Panc1 (cell line): Measurements from ENCODE around the gene DVL2. TPM values are rescaled to one million over a fixed set of nuclear protein-coding genes. Genes with fewer than 3 reads are reported as not detected.
A peak's percentile ranks its signal among the peaks of the same experiment; 100 is the strongest.

Experiments used
- ATAC-seq: fragments of 200-7000 bp; cut with Tn5 transposase; 2 replicates; pipeline ENCODE4 v1.9.1; 2020; ENCODE audit warnings: mild to moderate bottlenecking, moderate library complexity
- BruUV-seq: library from RNA; stranded (reverse); fragments of 400-500 nt; replicated peaks from 2 replicates; lab custom pipeline; 2021; lab: Mats Ljungman, UMichigan
- CTCF ChIA-PET: fragments of 300-600 bp; sonication (Branson Sonifier 250); formaldehyde crosslinking; loops from one replicate; lab custom pipeline; 2022; ENCODE audit warnings: antibody characterized with exemption; lab: Charles Lee
- POLR2A ChIA-PET: fragments of 300-600 bp; sonication (Branson Sonifier 250); formaldehyde crosslinking; loops from one replicate; lab custom pipeline; 2022; ENCODE audit warnings: antibody characterized with exemption; lab: Charles Lee
- DNase-seq: peaks from one replicate; pipeline ENCODE4 v3.0.0-alpha.2; 2010; ENCODE audit warnings: low read depth, low spot score
- H3K27ac ChIP-seq: 2 replicates; pipeline ENCODE4 v1.5.1; 2011; ENCODE audit warnings: mild to moderate bottlenecking, low read length, inconsistent platforms
- H3K27me3 ChIP-seq: fragments of 200-500 bp; sonication (Bioruptor generic); 2 replicates; pipeline ENCODE4 v1.6.0; 2014; ENCODE audit warnings: low read length, inconsistent platforms; ENCODE audit not compliant: control insufficient read depth, insufficient read depth
- H3K36me3 ChIP-seq: fragments of 200-500 bp; sonication (Bioruptor generic); 2 replicates; pipeline ENCODE4 v1.5.1; 2014; ENCODE audit warnings: inconsistent platforms, mild to moderate bottlenecking, low read length, moderate library complexity; ENCODE audit not compliant: control insufficient read depth, insufficient read depth
- H3K4me1 ChIP-seq: 2 replicates; pipeline ENCODE4 v1.5.1; 2011; ENCODE audit warnings: inconsistent platforms, mild to moderate bottlenecking, low read length, moderate library complexity; ENCODE audit not compliant: control insufficient read depth, insufficient read depth
- H3K4me3 ChIP-seq, 2 experiments: 2 replicates each; pipeline ENCODE4 v1.5.1; 2011 to 2012; ENCODE audit warnings: low read depth in 2 of 2, low read length in 2 of 2, mild to moderate bottlenecking in 2 of 2, inconsistent platforms in 1 of 2, moderate library complexity in 1 of 2
- H3K9me3 ChIP-seq: fragments of 200-500 bp; sonication (Bioruptor generic); 2 replicates; pipeline ENCODE4 v1.5.1; 2014; ENCODE audit warnings: low read depth, mild to moderate bottlenecking, inconsistent platforms, low read length, moderate library complexity; ENCODE audit not compliant: control insufficient read depth, insufficient read depth
- CTCF ChIP-seq: fragments of 450-650 bp; IDR thresholded peaks from 2 replicates; pipeline ENCODE4 v1.5.1; 2017; ENCODE audit warnings: mild to moderate bottlenecking
- POLR2AphosphoS5 ChIP-seq: IDR thresholded peaks from 2 replicates; pipeline ENCODE4 v1.6.1; 2012; ENCODE audit warnings: mild to moderate bottlenecking, low read depth, low read length, moderate library complexity
- REST ChIP-seq, 2 experiments: IDR thresholded peaks; 2 replicates each; pipeline ENCODE4 v1.6.1; 2011 to 2012; ENCODE audit warnings: low read depth in 2 of 2, control low read depth in 1 of 2, low read length in 1 of 2, mild to moderate bottlenecking in 1 of 2, moderate library complexity in 1 of 2; ENCODE audit not compliant: insufficient read depth in 1 of 2
- SIN3A ChIP-seq: IDR thresholded peaks from 2 replicates; pipeline ENCODE4 v1.6.1; 2012; ENCODE audit warnings: low read depth, mild to moderate bottlenecking, low read length, moderate library complexity, borderline replicate concordance; ENCODE audit not compliant: insufficient read depth
- TCF7L2 ChIP-seq: IDR thresholded peaks from 2 replicates; pipeline ENCODE4 v1.6.1; 2011; ENCODE audit warnings: mild to moderate bottlenecking, low read depth, low read length, inconsistent platforms
- in situ Hi-C: cut with HindIII; loops from 2 replicates; pipeline ENCODE4 v1.10.0; 2016; ENCODE audit warnings: low sequenced_read_pairs, low pct_unique_long_range_greater_than_20kb
- intact Hi-C: fragments of 100-400 bp; cut with micrococcal nuclease; formaldehyde crosslinking; loops from one replicate; pipeline ENCODE4 v1.10.0; 2022; ENCODE audit not compliant: unreplicated experiment
- total RNA-seq: library from RNA; stranded (reverse); gene quantifications from one replicate; pipeline ENCODE4 v1.2.1, GENCODE V29; 2021; ENCODE audit not compliant: unreplicated experiment

The DVL2 gene
- total RNA-seq, 1 experiment from 2014 or later = 84.2 TPM

DNA sequence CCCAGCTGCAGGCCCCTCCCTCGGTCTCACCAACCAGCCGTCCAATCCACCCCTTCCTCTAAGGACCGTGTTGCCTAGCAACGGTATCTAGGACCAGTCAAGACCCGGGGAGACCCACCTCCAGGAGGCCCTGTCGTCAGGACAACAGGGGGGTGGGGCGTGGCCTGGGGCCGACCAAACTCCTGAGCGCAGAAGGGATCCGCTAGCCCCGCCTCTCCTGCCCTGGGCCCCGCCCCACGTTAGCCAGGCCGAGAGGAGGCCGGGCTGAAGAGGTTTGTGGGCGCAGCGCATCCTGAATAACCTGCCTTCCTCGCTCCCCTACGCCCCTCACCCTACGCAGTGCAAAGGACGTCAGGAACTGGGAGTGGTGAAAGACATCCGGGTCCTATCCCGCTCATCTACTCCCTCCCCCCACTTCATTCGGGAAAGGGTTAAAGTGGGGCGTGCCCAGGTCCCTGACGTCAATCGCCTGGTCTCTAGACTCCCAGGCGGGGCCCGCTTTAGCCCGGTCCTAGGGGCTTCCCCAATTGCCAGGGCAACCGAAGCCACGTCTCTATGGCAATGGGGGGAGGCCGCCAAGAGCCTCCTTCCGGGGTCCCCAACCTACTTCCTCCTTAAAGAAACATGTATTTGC is 29.4 kb downstream of the DVL2 start:
- no peaks in the 10 kb centered on the region for H3K4me1 ChIP-seq
- ATAC-seq (no peak), DNase-seq (no peak)
- H3K27ac ChIP-seq = no peak overlapping the region
- CTCF ChIA-PET = no interaction called here
- peaks cover 4% of the 10 kb centered on the region for H3K36me3 ChIP-seq
- intact Hi-C loops (no loop called here), in situ Hi-C loops (no loop called here)
- POLR2A ChIA-PET = no interaction called here
- H3K9me3 ChIP-seq = no peaks in the 10 kb centered on the region
- no TSS peak for BruUV-seq
- TF ChIP-seq CTCF = no peak
- no peak for TF ChIP-seq REST (IDR thresholded peaks at IDR 0.05; ENCODE audit: insufficient read depth in 1 of 2, low read depth in 2 of 2, low read length in 1 of 2)
- no peak for TF ChIP-seq SIN3A
- no peak for TF ChIP-seq POLR2AphosphoS5
- TF ChIP-seq TCF7L2 = no peak
- H3K4me3 ChIP-seq = peak overlapping the region in 1 of 2 experiments; percentile 16; a peak in 1 of 4 replicates
- no peaks in the 10 kb centered on the region for H3K27me3 ChIP-seq

DNA sequence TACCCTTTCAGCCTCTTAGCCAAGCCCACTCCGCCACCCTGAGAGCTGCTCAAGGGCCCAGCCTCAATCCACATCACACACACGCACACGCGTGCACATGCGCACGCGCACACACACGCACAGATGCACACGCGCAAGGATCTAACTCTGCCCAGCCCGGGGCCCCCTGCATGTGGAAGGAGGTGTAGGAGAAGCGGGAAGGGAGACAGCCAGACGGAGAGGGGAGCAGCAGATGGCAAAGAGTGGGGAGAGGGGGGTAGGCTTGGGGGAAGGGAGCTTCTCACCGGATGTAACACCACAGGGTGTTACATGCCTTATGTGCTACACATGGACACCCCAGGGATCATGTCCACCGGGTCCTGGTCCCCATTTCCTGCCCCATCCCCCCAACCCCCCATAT is 30.0 kb downstream of the DVL2 start:
- H3K4me3 ChIP-seq = no peak overlapping the region; a peak in 1 of 4 replicates
- intact Hi-C loops (no loop called here), in situ Hi-C loops (no loop called here)
- DNase-seq (no peak), ATAC-seq (no peak)
- H3K36me3 ChIP-seq = peaks cover 4% of the 10 kb centered on the region
- TF ChIP-seq POLR2AphosphoS5 (no peak), SIN3A (no peak), CTCF (no peak), TCF7L2 (no peak), REST (IDR thresholded peaks at IDR 0.05; ENCODE audit: insufficient read depth in 1 of 2, low read depth in 2 of 2, low read length in 1 of 2) (no peak)
- H3K9me3 ChIP-seq = no peaks in the 10 kb centered on the region
- no TSS peak for BruUV-seq
- H3K4me1 ChIP-seq = no peaks in the 10 kb centered on the region
- CTCF ChIA-PET = no interaction called here
- no peak overlapping the region for H3K27ac ChIP-seq
- POLR2A ChIA-PET = no interaction called here
- no peaks in the 10 kb centered on the region for H3K27me3 ChIP-seq
